PFSK-1 (cell line): ENCODE measurements around the gene CXCR3.

Experiments used
- POLR2AphosphoS5 ChIP-seq: IDR thresholded peaks from 2 replicates; pipeline ENCODE4 v1.6.1; 2012; ENCODE audit warnings: low read depth, mild to moderate bottlenecking, control low read depth, low read length, moderate library complexity
- REST ChIP-seq, 2 experiments: IDR thresholded peaks; 2 replicates each; pipeline versions ENCODE4 v1.6.1 to v1.8.0; 2011 to 2012; ENCODE audit warnings: low read depth in 2 of 2, low read length in 2 of 2, control low read depth in 1 of 2, inconsistent platforms in 1 of 2, mild to moderate bottlenecking in 1 of 2, moderate library complexity in 1 of 2; ENCODE audit not compliant: insufficient read depth in 1 of 2
- SIN3A ChIP-seq: IDR thresholded peaks from 2 replicates; pipeline ENCODE4 v1.6.1; 2012; ENCODE audit warnings: mild to moderate bottlenecking, low read length, moderate library complexity, borderline replicate concordance; ENCODE audit not compliant: insufficient read depth
- TAF1 ChIP-seq: IDR thresholded peaks from 2 replicates; pipeline ENCODE4 v1.6.1; 2012; ENCODE audit warnings: low read length, control low read depth, borderline replicate concordance; ENCODE audit not compliant: insufficient read depth

- TF ChIP-seq TAF1: no peak
- TF ChIP-seq POLR2AphosphoS5: no peak
- no peak for TF ChIP-seq SIN3A
- TF ChIP-seq REST (IDR thresholded peaks at IDR 0.05; ENCODE audit: insufficient read depth in 1 of 2, low read depth in 2 of 2, low read length in 2 of 2): no peak
Observed at GRCh38 chrX:71619193-71619592, 882 bp upstream of the CXCR3 start.
